NCI-H146 treated with DMSO at 0.1 percent for 48 hours (cell line): ENCODE results near the gene OR11H12.
"Not testable (repeated sequence)": the region's sequence is repeated elsewhere in the genome, so short reads cannot be mapped to it uniquely, and the experiment has no call there.

Source experiments
- DNase-seq: peaks from one replicate; lab custom pipeline; 2025; ENCODE audit not compliant: unreplicated experiment; lab: John Stamatoyannopoulos, UW

The OR11H12 gene, protein sequence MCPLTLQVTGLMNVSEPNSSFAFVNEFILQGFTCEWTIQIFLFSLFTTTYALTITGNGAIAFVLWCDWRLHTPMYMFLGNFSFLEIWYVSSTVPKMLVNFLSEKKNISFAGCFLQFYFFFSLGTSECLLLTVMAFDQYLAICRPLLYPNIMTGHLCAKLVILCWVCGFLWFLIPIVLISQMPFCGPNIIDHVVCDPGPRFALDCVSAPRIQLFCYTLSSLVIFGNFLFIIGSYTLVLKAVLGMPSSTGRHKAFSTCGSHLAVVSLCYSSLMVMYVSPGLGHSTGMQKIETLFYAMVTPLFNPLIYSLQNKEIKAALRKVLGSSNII

DNA sequence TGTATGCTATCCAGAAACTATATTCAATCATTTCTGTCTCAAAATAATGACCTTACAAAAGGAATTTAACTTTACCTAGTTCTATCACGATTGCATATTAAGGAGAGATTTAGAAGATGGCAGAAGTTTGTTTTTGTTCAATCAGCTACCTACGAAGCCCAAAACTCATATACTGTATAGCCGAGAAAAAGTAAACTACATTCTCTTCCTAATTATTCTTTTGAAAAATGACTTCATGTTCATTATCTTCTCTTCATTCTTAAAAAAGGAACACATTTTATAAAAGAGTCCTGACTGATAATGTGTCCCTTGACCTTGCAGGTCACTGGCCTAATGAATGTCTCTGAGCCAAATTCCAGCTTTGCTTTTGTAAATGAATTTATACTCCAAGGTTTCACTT is at the start of gene OR11H12:
OR11H12 (plus strand) TSS at position 301 of the 400 bp plus-strand sequence; CDS start at position 301, 0 bp downstream.
- DNase-seq, result not testable (repeated sequence)

DNA sequence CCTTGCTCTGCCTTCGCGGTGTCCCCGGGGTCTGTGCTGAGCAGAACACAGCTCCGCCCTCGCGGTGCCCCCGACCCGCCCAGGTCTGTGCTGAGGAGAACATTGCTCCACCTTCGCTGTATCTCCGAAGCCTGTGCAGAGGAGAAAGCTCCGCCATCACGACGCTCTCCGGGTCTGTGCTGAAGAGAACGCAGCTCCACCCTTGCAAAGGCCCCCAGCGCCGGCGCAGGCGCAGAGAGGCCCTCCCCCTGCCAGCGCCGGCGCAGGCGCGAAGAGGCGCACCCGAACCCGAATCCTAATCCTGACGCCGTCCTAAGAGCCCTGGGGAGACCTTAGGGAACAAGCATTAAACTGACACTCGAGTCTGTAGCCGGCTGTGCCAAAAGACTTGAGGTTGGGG is 18.0 kb upstream of the OR11H12 start:
- not testable (repeated sequence) for DNase-seq

DNA sequence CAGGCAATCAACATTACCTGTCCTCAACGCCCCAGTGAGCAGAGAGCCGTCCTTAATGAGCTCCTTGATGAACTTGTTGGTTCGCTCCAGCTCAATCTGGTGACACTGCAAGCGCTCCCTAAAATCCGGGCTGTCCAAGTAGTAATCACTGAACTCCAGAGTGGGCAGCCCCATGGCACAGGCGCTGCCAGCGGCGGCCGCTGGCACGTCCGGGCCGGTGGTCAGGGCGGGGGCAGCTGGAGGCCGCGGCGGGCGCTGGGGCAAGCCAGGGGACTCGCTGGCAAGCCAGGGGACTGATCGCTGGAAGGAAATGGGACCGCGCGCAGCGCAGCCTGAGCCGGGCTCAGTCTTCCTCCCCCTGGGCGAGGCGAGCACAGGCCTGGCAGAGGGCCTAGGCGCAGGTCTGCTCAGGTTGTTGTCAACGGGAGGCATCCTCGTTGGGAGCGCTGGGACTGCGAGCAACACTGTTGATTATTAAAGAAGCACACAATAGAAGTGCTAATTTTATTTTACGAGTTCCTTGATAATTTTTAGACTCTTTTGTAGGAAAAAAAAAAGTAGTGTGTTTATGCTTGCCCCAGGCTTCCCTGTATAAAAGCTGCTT is 25.8 kb downstream of the OR11H12 start:
- not testable (repeated sequence) for DNase-seq

DNA sequence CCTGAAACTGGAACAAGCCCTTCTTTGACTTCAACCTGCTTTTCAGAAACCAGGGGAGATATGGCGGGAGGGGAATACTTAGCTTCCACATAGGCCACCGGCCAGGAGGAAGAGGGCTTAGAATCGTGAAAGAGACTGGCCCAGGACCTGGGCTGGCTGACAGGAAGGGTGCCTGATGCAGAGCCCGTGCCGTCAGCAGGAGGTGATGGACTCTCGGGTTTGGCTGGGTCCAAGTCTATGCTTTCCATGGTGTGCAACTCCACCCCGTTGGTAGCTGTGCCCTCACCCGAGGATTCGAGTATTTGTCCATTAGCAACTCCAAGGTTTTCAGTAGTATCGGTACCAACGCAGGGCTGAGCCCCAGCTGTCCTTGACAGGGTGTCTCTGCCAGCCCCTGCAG is 35.1 kb downstream of the OR11H12 start:
- not testable (repeated sequence) for DNase-seq

DNA sequence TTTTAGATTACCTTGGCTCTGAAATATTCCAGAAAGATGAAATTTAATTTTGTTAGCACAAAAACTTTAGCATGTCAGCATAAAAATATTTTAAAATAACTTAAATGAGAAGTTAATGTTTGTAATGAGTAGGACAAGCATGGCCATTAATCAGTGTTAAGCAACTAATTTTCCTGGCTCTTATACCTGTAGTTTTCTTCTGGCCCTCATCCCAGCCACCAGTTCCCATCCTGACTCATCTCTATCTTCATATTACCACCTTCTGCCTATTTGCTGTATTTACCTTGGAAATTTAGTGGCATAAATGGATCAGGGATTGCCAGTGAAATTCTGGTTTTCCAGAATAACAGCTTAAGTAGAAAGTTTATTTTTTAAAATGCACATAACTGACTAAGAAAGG is 37.1 kb downstream of the OR11H12 start:
- not testable (repeated sequence) for DNase-seq

DNA sequence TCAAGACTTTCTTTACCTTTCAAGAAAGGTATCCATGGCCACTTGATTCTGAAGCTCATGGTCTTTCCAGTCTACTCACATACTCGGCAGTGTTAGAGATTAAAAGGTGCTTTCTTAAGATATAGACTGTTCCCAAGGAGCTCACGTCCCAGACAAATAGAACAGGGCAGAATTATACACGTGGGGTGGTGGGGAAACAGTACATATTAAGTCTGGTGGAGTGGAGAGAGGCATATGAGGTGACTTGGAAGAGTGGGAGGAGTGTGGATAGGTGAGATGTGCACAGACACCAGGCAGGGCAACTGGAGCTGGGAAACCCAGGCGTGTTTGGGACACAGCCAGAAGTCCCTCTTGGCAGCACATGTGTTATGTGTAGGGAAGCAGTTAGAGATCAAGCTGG is 37.9 kb downstream of the OR11H12 start:
- DNase-seq, result not testable (repeated sequence)

DNA sequence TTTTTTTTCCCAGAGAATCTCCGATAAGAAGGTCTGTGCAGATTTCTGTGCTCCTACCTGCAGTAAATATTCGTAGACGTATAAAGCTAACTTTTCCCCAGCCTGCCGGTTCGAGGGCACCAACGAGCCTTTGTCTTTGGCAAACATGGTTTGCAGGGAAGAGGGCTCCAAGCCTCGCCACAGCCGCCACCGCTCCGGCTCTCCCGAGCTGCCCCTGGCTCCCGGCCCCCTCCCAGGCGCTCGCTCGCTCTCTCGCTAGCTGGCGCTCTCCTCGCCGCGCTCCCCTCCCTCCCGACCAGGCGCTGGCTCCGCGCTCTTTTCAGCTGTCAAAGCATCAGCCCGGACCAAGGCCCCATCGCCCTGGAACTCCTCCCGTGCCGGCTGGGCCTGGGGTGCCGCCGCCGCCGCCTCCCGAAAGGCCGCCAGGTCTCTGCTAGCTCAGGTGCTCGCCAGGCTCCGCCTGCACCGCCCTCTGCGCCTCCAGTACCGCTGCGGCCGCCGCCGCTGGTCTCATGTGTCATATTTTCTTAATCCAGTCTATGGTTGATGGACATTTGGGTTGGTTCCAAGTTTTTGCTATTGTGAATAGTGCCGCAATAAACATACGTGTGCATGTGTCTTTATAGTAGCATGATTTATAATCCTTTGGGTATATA is 45.3 kb downstream of the OR11H12 start:
- not testable (repeated sequence) for DNase-seq
